Measurements from ENCODE around the gene MED12L.

The MED12L gene

GRCh38 chr3:151434151-151434890, 348.9 kb downstream of the MED12L start:
- in situ Hi-C loops (cut with MboI; ENCODE audit: low sequenced_read_pairs) = loop anchor here (25.0 kb wide), 3 partner anchors 403 to 1128 kb away; no protein-coding TSS in a partner anchor

GRCh38 chr3:151436675-151437446, 351.4 kb downstream of the MED12L start:
- in situ Hi-C loops (cut with MboI; ENCODE audit: low sequenced_read_pairs) = loop anchor here (25.0 kb wide), 3 partner anchors 400 to 1125 kb away; no protein-coding TSS in a partner anchor

- in situ Hi-C loops (cut with MboI; ENCODE audit: low sequenced_read_pairs) = loop anchor here (25.0 kb wide), 3 partner anchors 399 to 1124 kb away; no protein-coding TSS in a partner anchor
Measured at GRCh38 chr3:151437906-151438305, 352.4 kb downstream of the MED12L start.

- in situ Hi-C loops (cut with MboI; ENCODE audit: low sequenced_read_pairs) = loop anchor here (25.0 kb wide), 3 partner anchors 398 to 1123 kb away; no protein-coding TSS in a partner anchor
Measured at GRCh38 chr3:151439652-151440125, 354.2 kb downstream of the MED12L start.

DNA sequence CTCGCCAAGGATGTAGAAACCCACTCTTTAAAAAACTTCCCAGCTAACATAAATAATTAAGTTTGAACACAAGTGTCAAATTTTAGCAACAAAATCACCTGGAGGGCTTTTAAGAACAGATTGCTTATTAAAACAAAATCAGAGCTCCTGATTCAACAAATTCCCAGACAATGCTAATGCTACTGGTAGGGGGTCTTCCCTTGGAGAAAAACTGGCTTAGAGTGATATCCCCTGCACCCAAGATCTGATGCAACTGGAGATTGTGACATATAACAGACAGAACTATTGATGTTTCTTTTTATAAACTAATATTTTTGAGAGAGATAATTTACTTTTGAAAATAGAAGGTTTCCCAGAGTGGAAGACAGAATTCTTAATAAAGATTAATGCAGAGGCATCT, 355.5 kb downstream of the MED12L start:
- in situ Hi-C loops (cut with MboI; ENCODE audit: low sequenced_read_pairs) = loop anchor here (25.0 kb wide), 3 partner anchors 396 to 1121 kb away; no protein-coding TSS in a partner anchor

GRCh38 chr3:151443583-151443982, 358.1 kb downstream of the MED12L start:
- in situ Hi-C loops (cut with MboI; ENCODE audit: low sequenced_read_pairs) = loop anchor here (25.0 kb wide), 3 partner anchors 394 to 1119 kb away; no protein-coding TSS in a partner anchor

DNA sequence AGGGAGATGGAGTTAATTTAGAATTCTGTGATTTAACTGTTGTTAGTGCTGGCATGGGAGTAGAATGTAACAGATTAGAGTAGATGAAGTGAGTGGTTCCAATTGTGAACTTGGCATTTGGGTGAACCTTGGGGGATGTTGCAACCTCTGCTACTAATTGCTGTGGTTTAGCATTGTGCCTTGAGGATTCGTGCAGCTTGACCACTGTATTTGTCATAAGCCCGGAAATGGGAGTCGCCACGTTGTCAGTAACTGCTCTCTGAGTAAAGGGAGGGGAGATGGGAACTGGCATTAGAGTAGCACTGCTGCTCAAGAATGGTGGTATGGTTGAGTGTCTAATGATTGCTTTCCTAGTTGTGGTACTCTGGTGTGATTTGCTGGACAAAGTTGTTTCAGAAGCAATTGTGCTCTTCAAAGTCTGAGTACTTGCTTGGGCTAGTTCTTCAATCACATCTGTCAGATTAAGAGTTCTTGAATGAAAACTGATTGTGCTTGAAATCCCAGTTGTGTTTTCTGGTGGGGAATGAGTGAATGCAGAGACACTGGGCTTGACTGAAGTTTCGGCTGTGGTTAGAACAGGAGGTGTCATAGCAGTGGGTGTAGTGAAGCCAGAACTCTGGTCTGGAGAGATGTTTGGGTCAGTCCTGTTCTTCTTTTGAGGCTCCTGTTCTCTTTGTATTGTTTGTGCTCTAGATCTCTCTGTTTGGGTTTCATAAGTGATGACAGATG, 360.0 kb downstream of the MED12L start:
- in situ Hi-C loops (cut with MboI; ENCODE audit: low sequenced_read_pairs) = loop anchor here (25.0 kb wide), 3 partner anchors 392 to 1117 kb away; no protein-coding TSS in a partner anchor

- in situ Hi-C loops (cut with MboI; ENCODE audit: low sequenced_read_pairs) = loop anchor here (25.0 kb wide), 3 partner anchors 391 to 1116 kb away; no protein-coding TSS in a partner anchor
Measured at GRCh38 chr3:151446002-151446340, 360.5 kb downstream of the MED12L start.

GRCh38 chr3:151452368-151452767, 366.9 kb downstream of the MED12L start:
- in situ Hi-C loops (cut with MboI; ENCODE audit: low sequenced_read_pairs) = no loop called here

GRCh38 chr3:151452841-151453240, 367.4 kb downstream of the MED12L start:
- in situ Hi-C loops (cut with MboI; ENCODE audit: low sequenced_read_pairs) = no loop called here

GRCh38 chr3:151456065-151456464, 370.6 kb downstream of the MED12L start:
- in situ Hi-C loops (cut with MboI; ENCODE audit: low sequenced_read_pairs) = no loop called here

DNA sequence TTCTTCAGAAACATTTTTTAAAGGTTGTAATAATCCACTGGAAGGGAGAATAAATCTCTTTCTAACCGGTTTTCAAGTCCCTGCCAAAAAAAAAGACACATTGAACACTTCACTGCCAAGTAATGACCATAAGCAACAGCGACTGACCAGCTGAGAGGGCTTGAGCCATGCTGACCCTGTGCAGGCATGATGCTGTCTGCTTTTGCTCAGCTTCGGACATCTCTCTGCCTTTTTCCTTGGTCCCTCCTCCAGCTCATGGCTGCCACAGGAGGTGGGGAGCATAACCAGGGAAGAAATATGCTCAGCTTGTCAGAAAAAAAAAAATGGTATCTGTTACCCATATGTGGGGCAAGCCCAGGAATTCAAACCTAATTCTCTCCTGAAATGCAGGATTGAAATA, 373.9 kb downstream of the MED12L start:
- in situ Hi-C loops (cut with MboI; ENCODE audit: low sequenced_read_pairs) = no loop called here

GRCh38 chr3:151460228-151460627, 374.8 kb downstream of the MED12L start:
- in situ Hi-C loops (cut with MboI; ENCODE audit: low sequenced_read_pairs) = no loop called here

DNA sequence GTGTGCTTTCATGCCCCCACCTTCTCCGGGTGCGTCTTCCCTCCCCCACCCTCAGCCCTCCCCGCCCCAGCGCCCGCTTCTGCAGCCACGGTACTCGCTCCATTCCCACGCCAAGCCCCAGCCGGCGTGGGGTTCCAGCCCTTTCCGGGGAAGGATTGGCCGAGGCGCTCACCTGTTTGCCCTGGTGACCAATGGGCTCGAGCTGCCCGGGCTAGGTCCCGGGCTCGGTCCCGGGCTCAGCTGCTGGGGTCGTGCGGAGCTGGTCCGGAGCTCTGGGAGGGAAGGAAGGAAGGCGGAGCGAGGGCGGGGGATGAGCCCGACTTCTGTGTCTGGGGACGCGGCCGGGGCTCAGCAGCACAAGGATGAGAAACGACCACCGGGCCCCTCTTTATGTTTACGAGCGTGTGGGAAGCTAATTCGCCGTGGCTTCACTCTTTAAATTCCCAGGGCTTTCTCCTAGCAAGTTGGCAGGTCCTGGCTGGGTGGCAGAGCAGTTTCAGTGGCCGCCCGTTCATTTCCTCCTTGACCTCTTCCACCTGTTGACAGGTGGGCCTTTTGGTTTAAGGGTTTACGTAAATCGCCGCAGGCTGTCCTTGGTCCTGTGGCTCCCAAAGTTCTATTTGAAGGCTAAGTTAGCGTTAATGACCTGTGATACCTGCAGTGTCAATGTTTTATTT, 375.4 kb downstream of the MED12L start, which contains the start of gene IGSF10:
Gene IGSF10, minus strand, starts transcription at position 288 of the 677 bp plus-strand sequence. CDS start 2,352 bp downstream, outside the sequence.
- in situ Hi-C loops (cut with MboI; ENCODE audit: low sequenced_read_pairs) = no loop called here

DNA sequence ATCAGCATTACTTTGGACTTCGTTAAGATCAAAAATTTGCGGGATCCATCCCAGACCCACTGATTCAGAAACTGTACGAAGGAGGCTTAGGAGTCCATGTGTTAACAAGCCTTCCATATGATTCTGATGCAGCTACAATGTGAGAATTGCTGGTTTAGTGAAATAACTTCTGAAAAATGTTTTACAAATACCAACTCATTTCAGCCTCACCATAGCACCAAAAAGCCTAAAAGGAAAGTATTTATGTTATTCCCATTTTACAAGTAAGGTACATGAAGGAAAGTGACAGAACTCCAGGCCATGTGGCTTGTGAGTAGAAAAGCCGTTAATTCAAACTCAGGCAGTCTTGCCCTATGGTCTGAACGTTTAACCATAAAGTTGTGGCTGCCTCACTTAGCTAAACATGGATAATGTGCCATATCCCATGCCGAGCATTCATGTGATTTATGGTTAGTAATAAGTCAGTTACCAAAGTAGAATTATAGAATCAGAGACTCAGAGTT, 376.9 kb downstream of the MED12L start:
- in situ Hi-C loops (cut with MboI; ENCODE audit: low sequenced_read_pairs) = no loop called here

DNA sequence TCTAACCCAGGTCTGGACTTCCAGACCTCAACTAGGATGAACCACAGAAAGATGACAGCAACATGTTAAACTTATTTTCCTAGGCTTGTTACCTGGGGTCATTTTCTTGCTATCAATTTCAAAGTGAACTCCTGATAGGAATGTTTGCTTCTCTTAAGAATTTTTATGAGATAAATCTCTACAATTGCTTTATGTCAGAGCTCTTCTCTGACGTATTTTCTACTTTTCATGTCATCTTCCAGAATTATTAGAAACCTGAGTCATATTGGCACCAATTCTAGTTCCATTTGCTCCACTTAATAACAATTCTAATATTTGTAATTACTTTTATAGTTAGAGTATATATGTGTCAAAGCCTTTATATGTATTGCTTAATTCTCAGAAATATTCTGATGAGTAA, 377.5 kb downstream of the MED12L start:
- in situ Hi-C loops (cut with MboI; ENCODE audit: low sequenced_read_pairs) = no loop called here

DNA sequence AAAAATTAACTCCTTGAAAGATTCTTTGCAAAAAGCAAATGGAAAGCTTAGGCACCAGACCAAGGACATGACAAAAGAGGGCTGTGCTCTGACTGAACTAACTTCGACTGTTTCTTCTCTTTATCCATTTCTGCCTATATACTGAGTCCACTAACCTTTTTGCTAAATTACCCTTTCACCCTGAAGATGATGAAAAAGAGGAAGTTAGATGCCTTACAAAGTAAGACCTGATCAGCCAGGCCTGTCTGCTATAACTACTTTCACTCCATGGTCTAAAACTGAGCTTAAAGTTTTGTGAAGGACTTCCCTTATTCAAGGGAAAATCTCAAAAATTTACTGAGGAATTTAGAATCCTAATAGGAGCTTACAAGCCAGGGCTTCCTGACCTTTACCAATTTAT, 381.6 kb downstream of the MED12L start:
- in situ Hi-C loops (cut with MboI; ENCODE audit: low sequenced_read_pairs) = no loop called here

GRCh38 chr3:151468284-151468917, 382.9 kb downstream of the MED12L start:
- in situ Hi-C loops (cut with MboI; ENCODE audit: low sequenced_read_pairs) = no loop called here

- in situ Hi-C loops (cut with MboI; ENCODE audit: low sequenced_read_pairs) = no loop called here
Measured at GRCh38 chr3:151476344-151477018, 391.0 kb downstream of the MED12L start.
